ENCODE data around the gene RASGRP3. TPM values are rescaled to one million over a fixed set of nuclear protein-coding genes. Genes with fewer than 3 reads are reported as not detected.
A peak's percentile ranks its signal among the peaks of the same experiment; 100 is the strongest.

The RASGRP3 gene
- total RNA-seq, 1 donor, result 0.72 TPM

- Histone ChIP-seq H3K36me3 (ENCODE audit: insufficient read depth, low read length) (no peaks in the 10 kb centered on the region), H3K27ac (ENCODE audit: low read depth, low read length) (peak overlapping the region; percentile 49), H3K4me1 (ENCODE audit: insufficient read depth, low read length) (peaks cover 16% of the 10 kb centered on the region), H2AFZ (ENCODE audit: low read length) (peak overlapping the region; percentile 67), H3K4me2 (ENCODE audit: insufficient read depth, low read length) (peak overlapping the region; percentile 36), H3K4me3 (ENCODE audit: insufficient read depth, low read length) (peak overlapping the region; percentile 14), H3K9me3 (ENCODE audit: low read depth, low read length) (no peaks in the 10 kb centered on the region), H3K79me2 (ENCODE audit: insufficient read depth, low read length) (no peaks in the 10 kb centered on the region), H3K27me3 (ENCODE audit: insufficient read depth, low read length) (peaks cover 7% of the 10 kb centered on the region), H4K20me1 (ENCODE audit: insufficient read depth, low read length) (no peaks in the 10 kb centered on the region)
- TF ChIP-seq, protein P1, sequence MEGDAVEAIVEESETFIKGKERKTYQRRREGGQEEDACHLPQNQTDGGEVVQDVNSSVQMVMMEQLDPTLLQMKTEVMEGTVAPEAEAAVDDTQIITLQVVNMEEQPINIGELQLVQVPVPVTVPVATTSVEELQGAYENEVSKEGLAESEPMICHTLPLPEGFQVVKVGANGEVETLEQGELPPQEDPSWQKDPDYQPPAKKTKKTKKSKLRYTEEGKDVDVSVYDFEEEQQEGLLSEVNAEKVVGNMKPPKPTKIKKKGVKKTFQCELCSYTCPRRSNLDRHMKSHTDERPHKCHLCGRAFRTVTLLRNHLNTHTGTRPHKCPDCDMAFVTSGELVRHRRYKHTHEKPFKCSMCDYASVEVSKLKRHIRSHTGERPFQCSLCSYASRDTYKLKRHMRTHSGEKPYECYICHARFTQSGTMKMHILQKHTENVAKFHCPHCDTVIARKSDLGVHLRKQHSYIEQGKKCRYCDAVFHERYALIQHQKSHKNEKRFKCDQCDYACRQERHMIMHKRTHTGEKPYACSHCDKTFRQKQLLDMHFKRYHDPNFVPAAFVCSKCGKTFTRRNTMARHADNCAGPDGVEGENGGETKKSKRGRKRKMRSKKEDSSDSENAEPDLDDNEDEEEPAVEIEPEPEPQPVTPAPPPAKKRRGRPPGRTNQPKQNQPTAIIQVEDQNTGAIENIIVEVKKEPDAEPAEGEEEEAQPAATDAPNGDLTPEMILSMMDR (IDR thresholded peaks at IDR 0.05; ENCODE audit: extremely low read depth, low read depth, low read length), result no peak
- DNase-seq (ENCODE audit: insufficient read length, low spot score, missing footprints), result no peak
Observed at GRCh38 chr2:33484042-33484621, 7.7 kb downstream of the RASGRP3 start.

GRCh38 chr2:33485051-33485450 lies 8.6 kb downstream of the RASGRP3 start:
- H3K27me3 ChIP-seq (ENCODE audit: insufficient read depth, low read length), result peaks cover 4% of the 10 kb centered on the region
- H3K9me3 ChIP-seq (ENCODE audit: low read depth, low read length), result no peaks in the 10 kb centered on the region
- H3K36me3 ChIP-seq (ENCODE audit: insufficient read depth, low read length), result no peaks in the 10 kb centered on the region
- H3K4me2 ChIP-seq (ENCODE audit: insufficient read depth, low read length), result no peak overlapping the region
- no peak for DNase-seq (ENCODE audit: insufficient read length, low spot score, missing footprints)
- H3K79me2 ChIP-seq (ENCODE audit: insufficient read depth, low read length), result no peaks in the 10 kb centered on the region
- TF ChIP-seq, protein P1 (IDR thresholded peaks at IDR 0.05; ENCODE audit: extremely low read depth, low read depth, low read length), result no peak
- H4K20me1 ChIP-seq (ENCODE audit: insufficient read depth, low read length), result no peaks in the 10 kb centered on the region
- no peak overlapping the region for H3K4me3 ChIP-seq (ENCODE audit: insufficient read depth, low read length)
- peaks cover 16% of the 10 kb centered on the region for H3K4me1 ChIP-seq (ENCODE audit: insufficient read depth, low read length)
- H3K27ac ChIP-seq (ENCODE audit: low read depth, low read length), result no peak overlapping the region
- H2AFZ ChIP-seq (ENCODE audit: low read length), result no peak overlapping the region

DNA sequence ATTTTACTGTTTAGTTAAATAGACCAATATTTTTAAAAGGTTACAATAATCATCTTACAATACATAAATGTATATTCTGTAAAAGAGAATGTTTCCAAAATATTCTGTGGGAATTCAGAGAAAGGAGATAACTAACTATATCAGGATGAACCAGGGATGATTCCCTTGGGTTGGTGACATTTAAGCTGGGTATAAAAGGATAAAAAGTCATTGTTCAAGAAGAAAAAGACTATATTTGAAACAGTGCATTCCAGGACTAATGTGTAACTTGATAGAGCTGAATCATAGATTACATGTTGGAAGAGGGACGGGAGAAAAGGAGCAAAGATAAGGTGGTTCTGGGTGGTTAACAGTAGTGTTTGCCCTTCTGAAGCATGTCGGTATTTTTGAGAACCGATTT lies 10.1 kb downstream of the RASGRP3 start:
- no peak overlapping the region for H3K4me3 ChIP-seq (ENCODE audit: insufficient read depth, low read length)

DNA sequence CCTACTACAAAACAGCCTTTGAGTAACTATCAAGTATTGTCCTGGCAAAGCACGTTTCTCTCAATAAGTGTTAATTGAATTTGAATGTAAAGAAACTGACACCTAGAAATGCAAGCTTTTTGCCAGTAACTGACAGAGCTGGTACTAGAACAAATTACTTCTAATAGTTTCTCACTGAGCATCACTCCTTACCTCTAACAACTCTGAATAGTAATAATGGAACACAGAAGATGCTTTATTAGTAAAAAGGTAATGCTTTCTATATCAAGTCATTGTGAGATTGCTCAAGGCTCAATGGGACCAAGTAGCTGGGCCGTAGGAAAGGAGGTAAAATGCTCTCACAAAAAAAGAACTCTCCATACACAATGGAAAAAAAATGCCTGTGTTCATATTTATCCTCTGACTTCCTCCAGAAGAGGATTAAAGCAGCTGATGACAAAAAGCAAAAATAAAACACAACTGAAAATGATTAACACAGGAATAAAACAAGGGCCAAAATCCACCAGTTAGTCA lies 11.8 kb downstream of the RASGRP3 start:
- Histone ChIP-seq H3K4me2 (ENCODE audit: insufficient read depth, low read length) (no peak overlapping the region), H4K20me1 (ENCODE audit: insufficient read depth, low read length) (no peaks in the 10 kb centered on the region), H2AFZ (ENCODE audit: low read length) (no peak overlapping the region), H3K36me3 (ENCODE audit: insufficient read depth, low read length) (no peaks in the 10 kb centered on the region), H3K4me1 (ENCODE audit: insufficient read depth, low read length) (peaks cover 16% of the 10 kb centered on the region), H3K27ac (ENCODE audit: low read depth, low read length) (no peak overlapping the region), H3K27me3 (ENCODE audit: insufficient read depth, low read length) (peaks cover 6% of the 10 kb centered on the region), H3K9me3 (ENCODE audit: low read depth, low read length) (no peaks in the 10 kb centered on the region), H3K79me2 (ENCODE audit: insufficient read depth, low read length) (no peaks in the 10 kb centered on the region), H3K4me3 (ENCODE audit: insufficient read depth, low read length) (no peak overlapping the region)
- DNase-seq (ENCODE audit: insufficient read length, low spot score, missing footprints), result no peak
- TF ChIP-seq, protein P1 (IDR thresholded peaks at IDR 0.05; ENCODE audit: extremely low read depth, low read depth, low read length), result no peak

More for the DNA sequence above, 10.1 kb downstream of the RASGRP3 start:
- Histone ChIP-seq H3K4me1 (ENCODE audit: insufficient read depth, low read length) (peaks cover 16% of the 10 kb centered on the region), H4K20me1 (ENCODE audit: insufficient read depth, low read length) (no peaks in the 10 kb centered on the region), H2AFZ (ENCODE audit: low read length) (no peak overlapping the region), H3K9me3 (ENCODE audit: low read depth, low read length) (no peaks in the 10 kb centered on the region), H3K79me2 (ENCODE audit: insufficient read depth, low read length) (no peaks in the 10 kb centered on the region), H3K36me3 (ENCODE audit: insufficient read depth, low read length) (no peaks in the 10 kb centered on the region), H3K27me3 (ENCODE audit: insufficient read depth, low read length) (peaks cover 4% of the 10 kb centered on the region), H3K27ac (ENCODE audit: low read depth, low read length) (no peak overlapping the region), H3K4me2 (ENCODE audit: insufficient read depth, low read length) (no peak overlapping the region)
- TF ChIP-seq, protein P1 (IDR thresholded peaks at IDR 0.05; ENCODE audit: extremely low read depth, low read depth, low read length), result no peak
- DNase-seq (ENCODE audit: insufficient read length, low spot score, missing footprints), result no peak
